ENCODE results near the gene ZNRF2.

DNA sequence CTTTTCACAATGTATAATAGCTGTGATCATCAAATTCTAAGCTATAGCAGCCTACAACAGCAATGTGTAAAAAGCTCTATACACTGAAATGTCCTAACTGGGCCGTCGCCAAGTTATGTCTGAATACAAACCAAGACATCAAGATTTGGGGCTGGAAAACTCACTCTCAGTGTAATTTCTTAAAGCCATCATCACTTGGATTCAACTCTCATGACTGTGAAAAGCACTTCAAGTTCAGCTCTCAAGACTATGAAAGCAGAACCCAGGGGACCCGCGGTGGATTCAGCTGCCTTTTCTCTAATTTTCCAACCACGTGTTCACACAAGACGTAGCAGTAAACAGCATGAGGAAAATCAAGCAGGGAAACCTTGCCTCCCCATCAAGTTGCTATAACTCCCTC is 15.8 kb upstream of the ZNRF2 start:
- TF ChIP-seq, protein P1, sequence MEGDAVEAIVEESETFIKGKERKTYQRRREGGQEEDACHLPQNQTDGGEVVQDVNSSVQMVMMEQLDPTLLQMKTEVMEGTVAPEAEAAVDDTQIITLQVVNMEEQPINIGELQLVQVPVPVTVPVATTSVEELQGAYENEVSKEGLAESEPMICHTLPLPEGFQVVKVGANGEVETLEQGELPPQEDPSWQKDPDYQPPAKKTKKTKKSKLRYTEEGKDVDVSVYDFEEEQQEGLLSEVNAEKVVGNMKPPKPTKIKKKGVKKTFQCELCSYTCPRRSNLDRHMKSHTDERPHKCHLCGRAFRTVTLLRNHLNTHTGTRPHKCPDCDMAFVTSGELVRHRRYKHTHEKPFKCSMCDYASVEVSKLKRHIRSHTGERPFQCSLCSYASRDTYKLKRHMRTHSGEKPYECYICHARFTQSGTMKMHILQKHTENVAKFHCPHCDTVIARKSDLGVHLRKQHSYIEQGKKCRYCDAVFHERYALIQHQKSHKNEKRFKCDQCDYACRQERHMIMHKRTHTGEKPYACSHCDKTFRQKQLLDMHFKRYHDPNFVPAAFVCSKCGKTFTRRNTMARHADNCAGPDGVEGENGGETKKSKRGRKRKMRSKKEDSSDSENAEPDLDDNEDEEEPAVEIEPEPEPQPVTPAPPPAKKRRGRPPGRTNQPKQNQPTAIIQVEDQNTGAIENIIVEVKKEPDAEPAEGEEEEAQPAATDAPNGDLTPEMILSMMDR (IDR thresholded peaks at IDR 0.05; ENCODE audit: low read length), result no peak
- TF ChIP-seq EZH2 (IDR thresholded peaks at IDR 0.05; ENCODE audit: borderline replicate concordance, low read length), result no peak

Measured in OCI-LY1 (cell line).